H1 (cell line): Measurements from ENCODE around the gene GMIP. TPM values are rescaled to one million over a fixed set of nuclear protein-coding genes. Genes with fewer than 3 reads are reported as not detected.

ENCODE experiments used
- CTCF ChIA-PET: fragments of 300-600 bp; sonication (Branson Sonifier 250); formaldehyde crosslinking; loops from one replicate; lab custom pipeline; 2021; ENCODE audit not compliant: partially characterized antibody; lab: Charles Lee
- POLR2A ChIA-PET: fragments of 300-600 bp; sonication (Branson Sonifier 250); formaldehyde crosslinking; loops from one replicate; lab custom pipeline; 2021; ENCODE audit warnings: inconsistent platforms; ENCODE audit not compliant: partially characterized antibody; lab: Charles Lee
- DNase-seq, 2 experiments: peaks; one replicate each; pipeline versions ENCODE4 v3.0.0 to v3.0.0-alpha.2; 2010 to 2022; ENCODE audit warnings: low spot score in 2 of 2, low read depth in 1 of 2, mixed read lengths in 1 of 2
- FAIRE-seq: peaks from 2 replicates; lab custom pipeline; 2011; peaks lifted over from hg19 to GRCh38; lab: Jason Lieb, UNC
- H2AFZ ChIP-seq: 2 replicates; pipeline ENCODE4 v1.8.1; 2012; ENCODE audit warnings: low read length, inconsistent platforms
- H2AK5ac ChIP-seq: 2 replicates; pipeline ENCODE4 v1.6.1; 2013; ENCODE audit warnings: low read depth, low read length
- H2BK120ac ChIP-seq: replicated peaks from 2 replicates; pipeline ENCODE3; 2013; ENCODE audit warnings: low read depth, low read length, inconsistent platforms
- H2BK12ac ChIP-seq: 2 replicates; pipeline ENCODE4 v1.6.1; 2013; ENCODE audit warnings: low read depth, low read length
- H2BK15ac ChIP-seq: 2 replicates; pipeline ENCODE4 v1.6.1; 2013; ENCODE audit warnings: low read length
- H2BK20ac ChIP-seq: 2 replicates; pipeline ENCODE4 v1.6.1; 2013; ENCODE audit warnings: low read length
- H2BK5ac ChIP-seq: 2 replicates; pipeline ENCODE4 v1.6.1; 2013; ENCODE audit warnings: low read depth, low read length
- H3K14ac ChIP-seq: 2 replicates; pipeline ENCODE4 v1.6.1; 2013; ENCODE audit warnings: inconsistent platforms; ENCODE audit not compliant: insufficient read length
- H3K18ac ChIP-seq: 2 replicates; pipeline ENCODE4 v1.6.1; 2013; ENCODE audit warnings: low read length; ENCODE audit errors: extremely low read depth
- H3K23ac ChIP-seq: 2 replicates; pipeline ENCODE4 v1.6.1; 2013; ENCODE audit warnings: inconsistent platforms; ENCODE audit not compliant: insufficient read length
- H3K23me2 ChIP-seq: 2 replicates; pipeline ENCODE4 v1.6.1; 2013; ENCODE audit warnings: low read depth, low read length
- H3K27ac ChIP-seq: 2 replicates; pipeline ENCODE4 v1.6.1; 2011; ENCODE audit warnings: low read depth, low read length, inconsistent platforms
- H3K27me3 ChIP-seq, 4 experiments: replicated peaks in 1 of 4; 1 replicate in 1 of 4; 2 replicates in 3 of 4; pipeline versions ENCODE4 v1.6.1 to v1.8.1; 2011 to 2013; ENCODE audit warnings: low read length in 3 of 4, mild to moderate bottlenecking in 3 of 4, inconsistent platforms in 2 of 4, mixed read lengths in 2 of 4, moderate library complexity in 1 of 4; ENCODE audit not compliant: control insufficient read depth in 3 of 4, insufficient read depth in 3 of 4; ENCODE audit errors: extremely low read depth in 1 of 4
- H3K36me3 ChIP-seq, 4 experiments: 2 replicates each; pipeline versions ENCODE4 v1.6.1 to v1.8.1; 2011 to 2013; ENCODE audit warnings: mild to moderate bottlenecking in 4 of 4, low read length in 3 of 4, moderate library complexity in 2 of 4, control low read depth in 1 of 4, inconsistent platforms in 1 of 4; ENCODE audit not compliant: insufficient read depth in 4 of 4, control insufficient read depth in 2 of 4
- H3K4ac ChIP-seq: replicated peaks from 2 replicates; pipeline ENCODE3; 2013; ENCODE audit warnings: low read length, low read depth, mixed read lengths, inconsistent platforms; ENCODE audit not compliant: insufficient read length
- H3K4me1 ChIP-seq, 4 experiments: replicated peaks in 1 of 4; 1 replicate in 1 of 4; 2 replicates in 3 of 4; pipeline versions ENCODE4 v1.6.1 to v1.8.1; 2011 to 2013; ENCODE audit warnings: low read length in 3 of 4, inconsistent platforms in 2 of 4, mixed read lengths in 1 of 4; ENCODE audit not compliant: insufficient read depth in 4 of 4, control insufficient read depth in 3 of 4
- H3K4me2 ChIP-seq, 2 experiments: 2 replicates each; pipeline versions ENCODE4 v1.6.1 to v1.8.1; 2011 to 2013; ENCODE audit warnings: low read depth in 2 of 2, low read length in 2 of 2, control low read depth in 1 of 2, inconsistent platforms in 1 of 2, mild to moderate bottlenecking in 1 of 2; ENCODE audit not compliant: insufficient read depth in 1 of 2
- H3K4me3 ChIP-seq, 4 experiments: fragments of 200-600, 300-600 bp in 1 of 4; sonication (generic), shearing (Covaris generic), sonication (Bioruptor Twin) in 1 of 4; 2 replicates each; pipeline versions ENCODE4 v1.5.1 to v1.8.1; 2011 to 2016; ENCODE audit warnings: low read length in 4 of 4, low read depth in 3 of 4, control low read depth in 2 of 4, inconsistent platforms in 2 of 4, mild to moderate bottlenecking in 2 of 4, mixed read lengths in 1 of 4, moderate library complexity in 1 of 4; ENCODE audit not compliant: insufficient read depth in 2 of 4; ENCODE audit errors: extremely low read depth in 1 of 4
- H3K56ac ChIP-seq: replicated peaks from 2 replicates; pipeline ENCODE3; 2013; ENCODE audit warnings: low read depth, mild to moderate bottlenecking, mixed read lengths, low read length, inconsistent platforms; ENCODE audit not compliant: insufficient read length
- H3K79me1 ChIP-seq: 2 replicates; pipeline ENCODE4 v1.6.1; 2013; ENCODE audit warnings: low read depth, low read length, control low read depth
- H3K79me2 ChIP-seq, 2 experiments: 2 replicates each; pipeline versions ENCODE4 v1.6.1 to v1.8.1; 2012 to 2013; ENCODE audit warnings: low read length in 2 of 2, mild to moderate bottlenecking in 2 of 2, inconsistent platforms in 1 of 2; ENCODE audit not compliant: insufficient read depth in 2 of 2, control insufficient read depth in 1 of 2
- H3K9ac ChIP-seq, 4 experiments: replicated peaks in 1 of 4; 1 replicate in 1 of 4; 2 replicates in 3 of 4; pipeline versions ENCODE4 v1.6.1 to v1.8.1; 2011 to 2013; ENCODE audit warnings: low read depth in 3 of 4, low read length in 3 of 4, control low read depth in 2 of 4, mild to moderate bottlenecking in 2 of 4, moderate library complexity in 2 of 4, inconsistent platforms in 1 of 4; ENCODE audit errors: extremely low read depth in 1 of 4
- H3K9me3 ChIP-seq, 2 experiments: 2 replicates each; pipeline versions ENCODE4 v1.6.1 to v1.8.1; 2012 to 2013; ENCODE audit warnings: mild to moderate bottlenecking in 2 of 2, moderate library complexity in 2 of 2, control low read depth in 1 of 2, inconsistent platforms in 1 of 2, low read depth in 1 of 2, low read length in 1 of 2, mixed read lengths in 1 of 2; ENCODE audit not compliant: insufficient read depth in 2 of 2
- H4K20me1 ChIP-seq, 2 experiments: replicated peaks in 1 of 2; 2 replicates each; pipeline versions ENCODE3 to v1.8.1; 2011 to 2013; ENCODE audit warnings: inconsistent platforms in 2 of 2, low read length in 2 of 2, mild to moderate bottlenecking in 1 of 2; ENCODE audit not compliant: insufficient read depth in 2 of 2, control insufficient read depth in 1 of 2
- H4K5ac ChIP-seq: 2 replicates; pipeline ENCODE4 v1.6.1; 2013; ENCODE audit warnings: low read length, low read depth, mixed read lengths, inconsistent platforms; ENCODE audit not compliant: insufficient read length
- H4K8ac ChIP-seq: 2 replicates; pipeline ENCODE4 v1.8.0; 2013; ENCODE audit warnings: mild to moderate bottlenecking, moderate library complexity, low read length, inconsistent platforms; ENCODE audit not compliant: insufficient read depth; ENCODE audit errors: extremely low read depth
- H4K91ac ChIP-seq: replicated peaks from 2 replicates; pipeline ENCODE3; 2013; ENCODE audit warnings: low read length, mixed read lengths, inconsistent platforms; ENCODE audit not compliant: insufficient read length
- TAF1 ChIP-seq: IDR thresholded peaks from 2 replicates; pipeline ENCODE4 v1.6.1; 2011; ENCODE audit warnings: mild to moderate bottlenecking, low read depth, low read length
- WGBS, 2 experiments: shearing (Covaris generic) in 1 of 2; methylation state at CpG; one replicate each; pipeline versions ENCODE4 v1.1.6 to v1.1.7; 2013 to 2015; ENCODE audit warnings: low lambda C conversion rate in 2 of 2, mixed read lengths in 2 of 2, inconsistent platforms in 1 of 2, low coverage in 1 of 2, missing lambda C conversion rate in 1 of 2; ENCODE audit not compliant: insufficient replicate concordance in 2 of 2, insufficient coverage in 1 of 2, insufficient read length in 1 of 2; ENCODE audit errors: extremely low coverage in 1 of 2, missing lambda C conversion rate in 1 of 2; 5-methylcytosine and 5-hydroxymethylcytosine counted together
- polyA plus RNA-seq, 7 experiments: library from polyadenylated mRNA; depleted of rRNA in 3 of 7; stranded (reverse) in 5 of 7; unstranded in 2 of 7; fragments of >200 nt in 5 of 7; fragments of 200-250 nt in 2 of 7; gene quantifications; 1 replicate in 5 of 7; 2 replicates in 1 of 7; 4 replicates in 1 of 7; pipeline versions ENCODE4 v1.2.1 to v1.2.3, GENCODE V29; 2011 to 2013; ENCODE audit warnings: missing spikeins in 2 of 7, mixed read lengths in 2 of 7
- total RNA-seq: library from RNA; stranded (reverse); fragmentation: NEBNext Ultra II Directional; extraction: Animal tissue kit (Norgen Biotek cat#: 25700); gene quantifications from 2 replicates; pipeline ENCODE4 v1.2.1, GENCODE V29; 2021

Gene GMIP
- total and polyA plus RNA-seq, 2 of the 8 experiments (the other 6 are each of a cell fraction or from before 2014, with no cell fraction given): 5.7 to 18.1 TPM

- Histone ChIP-seq H3K36me3 (no peaks in the 10 kb centered on the region), H4K91ac (no peak overlapping the region), H2BK12ac (no peak overlapping the region), H3K4me1 (peaks cover 0 to 5% (median 2%) of the 10 kb centered on the region in 4 experiments; a peak in 5 of 7 replicates), H2AK5ac (no peak overlapping the region), H3K4me3 (no peak overlapping the region), H3K9me3 (no peaks in the 10 kb centered on the region), H2AFZ (no peak overlapping the region), H3K56ac (no peak overlapping the region), H2BK15ac (no peak overlapping the region), H3K9ac (no peak overlapping the region), H2BK5ac (no peak overlapping the region), H3K79me1 (no peaks in the 10 kb centered on the region), H3K79me2 (no peaks in the 10 kb centered on the region), H2BK20ac (no peak overlapping the region), H3K14ac (no peak overlapping the region), H3K27me3 (no peaks in the 10 kb centered on the region; a peak in 1 of 7 replicates), H4K5ac (no peak overlapping the region), H3K18ac (no peak overlapping the region), H4K20me1 (peaks cover 1 to 2% of the 10 kb centered on the region in 2 experiments), H2BK120ac (no peak overlapping the region), H3K4me2 (no peak overlapping the region), H3K27ac (no peak overlapping the region), H3K23ac (no peak overlapping the region), H3K4ac (no peak overlapping the region), H4K8ac (no peak overlapping the region; the same call in 1 of the 2 replicates), H3K23me2 (no peaks in the 10 kb centered on the region; the same call in 1 of the 2 replicates)
- FAIRE-seq (no peak), DNase-seq (no peak)
- ChIA-PET POLR2A (interaction anchor here (0.6 to 1.6 kb wide), 4 partner anchors 22 to 92 kb away, joined by 3 to 4 read pairs (median 3); partner anchors contain the start of gene LPAR2), CTCF (interaction anchor here (1.3 to 11.1 kb wide), 4 partner anchors 11 to 61 kb away, joined by 3 to 101 read pairs (median 8); no protein-coding TSS in a partner anchor)
- WGBS, 2 experiments: 93% methylated on average over 25 of the region's 25 CpGs; no CpG with 5 or more reads in 1 of the 2 experiments
- TF ChIP-seq TAF1: no peak
Observed at GRCh38 chr19:19579533-19580361, 63.7 kb downstream of the GMIP start.

Other genes with a start within 250 kb of the GMIP start
- 205 and 210 TPM in 2 replicates for gene GATAD2A, start 238.0 kb downstream of the GMIP start, total RNA-seq
- gene GATAD2A, start 238.0 kb downstream of the GMIP start, polyA plus RNA-seq (2011; rRNA removed): 38.4 and 54.9 TPM in 2 replicates
- gene TSSK6, start 128.1 kb downstream of the GMIP start, total RNA-seq: 2.9 and 3.6 TPM in 2 replicates
- 7.8 and 12.1 TPM in 2 replicates for gene TSSK6, start 128.1 kb downstream of the GMIP start, polyA plus RNA-seq (2011; rRNA removed)
- 413 and 425 TPM in 2 replicates for gene NDUFA13, start 127.4 kb downstream of the GMIP start, total RNA-seq
- 1,105 and 1,309 TPM in 2 replicates for gene NDUFA13, start 127.4 kb downstream of the GMIP start, polyA plus RNA-seq (2011; rRNA removed)
- 5.0 and 5.7 TPM in 2 replicates for gene YJEFN3, start 114.7 kb downstream of the GMIP start, total RNA-seq
- gene YJEFN3, start 114.7 kb downstream of the GMIP start, polyA plus RNA-seq (2011; rRNA removed): 9.4 and 17.2 TPM in 2 replicates
- 5.8 and 5.9 TPM in 2 replicates for gene CILP2, start 105.4 kb downstream of the GMIP start, total RNA-seq
- 4.4 and 8.2 TPM in 2 replicates for gene CILP2, start 105.4 kb downstream of the GMIP start, polyA plus RNA-seq (2011; rRNA removed)
- 3.3 and 3.4 TPM in 2 replicates for gene PBX4, start 25.0 kb downstream of the GMIP start, total RNA-seq
- gene PBX4, start 25.0 kb downstream of the GMIP start, polyA plus RNA-seq (2011; rRNA removed): 3.8 and 8.3 TPM in 2 replicates
- gene LPAR2, start 15.4 kb downstream of the GMIP start, total RNA-seq: 47.1 and 47.6 TPM in 2 replicates
- gene LPAR2, start 15.4 kb downstream of the GMIP start, polyA plus RNA-seq (2011; rRNA removed): 70.2 and 121 TPM in 2 replicates
- gene ATP13A1, start 20.0 kb upstream of the GMIP start, total RNA-seq: 64.2 and 75.7 TPM in 2 replicates
- gene ATP13A1, start 20.0 kb upstream of the GMIP start, polyA plus RNA-seq (2011; rRNA removed): 33.0 and 70.7 TPM in 2 replicates
- gene ZNF101, start 25.2 kb upstream of the GMIP start, total RNA-seq: 46.2 and 50.9 TPM in 2 replicates
- 11.0 and 13.0 TPM in 2 replicates for gene ZNF101, start 25.2 kb upstream of the GMIP start, polyA plus RNA-seq (2011; rRNA removed)
- 6.8 and 7.4 TPM in 2 replicates for gene ZNF14, start 89.5 kb upstream of the GMIP start, total RNA-seq
- 0.72 and 1.00 TPM in 2 replicates for gene ZNF14, start 89.5 kb upstream of the GMIP start, polyA plus RNA-seq (2011; rRNA removed)
- 8.0 and 8.3 TPM in 2 replicates for gene ZNF506, start 178.1 kb upstream of the GMIP start, total RNA-seq
- 4.1 and 4.5 TPM in 2 replicates for gene ZNF506, start 178.1 kb upstream of the GMIP start, polyA plus RNA-seq (2011; rRNA removed)
- 64.0 and 74.6 TPM in 2 replicates for gene ZNF253, start 222.2 kb upstream of the GMIP start, total RNA-seq
- 5.9 and 8.3 TPM in 2 replicates for gene ZNF253, start 222.2 kb upstream of the GMIP start, polyA plus RNA-seq (2011; rRNA removed)